Fibroblast of lung (primary cell): ENCODE measurements around the gene CCNDBP1. TPM values are rescaled to one million over a fixed set of nuclear protein-coding genes. Genes with fewer than 3 reads are reported as not detected.
"Not testable (repeated sequence)": the region's sequence is repeated elsewhere in the genome, so short reads cannot be mapped to it uniquely, and the experiment has no call there.

Experiments used
- DNase-seq, 2 donors: peaks; one replicate each; pipeline versions ENCODE4 v3.0.0 to v3.0.0-alpha.2; 2010; ENCODE audit warnings: low read depth in 2 of 2
- H2AFZ ChIP-seq: 2 replicates; pipeline ENCODE4 v1.5.1; 2012; ENCODE audit warnings: low read length, control low read depth, inconsistent platforms
- H3K27ac ChIP-seq: 2 replicates; pipeline ENCODE4 v1.5.1; 2011; ENCODE audit warnings: low read length, control low read depth; ENCODE audit not compliant: insufficient read depth
- H3K27me3 ChIP-seq: 2 replicates; pipeline ENCODE4 v1.5.1; 2011; ENCODE audit warnings: mild to moderate bottlenecking, low read length; ENCODE audit not compliant: control insufficient read depth, insufficient read depth
- H3K36me3 ChIP-seq: 2 replicates; pipeline ENCODE4 v1.5.1; 2011; ENCODE audit warnings: low read length; ENCODE audit not compliant: control insufficient read depth, insufficient read depth
- H3K4me1 ChIP-seq: 2 replicates; pipeline ENCODE4 v1.5.1; 2011; ENCODE audit warnings: low read length; ENCODE audit not compliant: control insufficient read depth, insufficient read depth; ENCODE audit errors: extremely low read depth
- H3K4me2 ChIP-seq: 2 replicates; pipeline ENCODE4 v1.5.1; 2011; ENCODE audit warnings: low read length, control low read depth; ENCODE audit not compliant: insufficient read depth; ENCODE audit errors: extremely low read depth
- H3K4me3 ChIP-seq, 4 experiments: fragments of 200-600 bp in 1 of 4; sonication (generic) in 1 of 4; replicated peaks in 1 of 4; 2 replicates each; pipeline ENCODE4 v1.5.1; 2011 to 2016; ENCODE audit warnings: low read length in 4 of 4, low read depth in 3 of 4, mild to moderate bottlenecking in 3 of 4, control low read depth in 2 of 4, inconsistent platforms in 1 of 4, mixed read lengths in 1 of 4; ENCODE audit not compliant: insufficient read depth in 1 of 4; ENCODE audit errors: control extremely low read depth in 1 of 4
- H3K79me2 ChIP-seq: 2 replicates; pipeline ENCODE4 v1.5.1; 2012; ENCODE audit warnings: mild to moderate bottlenecking, low read length, inconsistent platforms; ENCODE audit not compliant: control insufficient read depth, insufficient read depth
- H3K9ac ChIP-seq: 2 replicates; pipeline ENCODE4 v1.5.1; 2011; ENCODE audit warnings: mild to moderate bottlenecking, low read length, control low read depth; ENCODE audit not compliant: insufficient read depth
- H3K9me3 ChIP-seq: 2 replicates; pipeline ENCODE4 v1.5.1; 2012; ENCODE audit warnings: low read depth, low read length; ENCODE audit not compliant: control insufficient read depth, insufficient read depth
- H4K20me1 ChIP-seq: 2 replicates; pipeline ENCODE4 v1.5.1; 2011; ENCODE audit warnings: low read length; ENCODE audit not compliant: control insufficient read depth, insufficient read depth; ENCODE audit errors: extremely low read depth
- CTCF ChIP-seq, 2 donors: IDR thresholded peaks in 1 of 2; conservative IDR thresholded peaks in 1 of 2; 1 replicate in 1 of 2; 2 replicates in 1 of 2; pipeline ENCODE4 v1.5.1; 2011 to 2012; ENCODE audit warnings: low read length in 2 of 2, control low read depth in 1 of 2, inconsistent platforms in 1 of 2, low read depth in 1 of 2, mild to moderate bottlenecking in 1 of 2
- EZH2 ChIP-seq: IDR thresholded peaks from 2 replicates; pipeline ENCODE4 v1.5.1; 2012; ENCODE audit warnings: low read length, control low read depth, mild to moderate bottlenecking; ENCODE audit errors: missing control alignments
- polyA plus RNA-seq, 2 donors: library from polyadenylated mRNA; depleted of rRNA in 1 of 2; stranded (reverse) in 1 of 2; unstranded in 1 of 2; fragments of >200 nt; gene quantifications; 2 replicates each; pipeline ENCODE4 v1.2.1, GENCODE V29; 2011 to 2012; ENCODE audit warnings: missing spikeins in 1 of 2
- total RNA-seq: library from RNA; depleted of rRNA; stranded (reverse); fragments of >200 nt; gene quantifications from 2 replicates; pipeline ENCODE4 v1.2.1, GENCODE V29; 2014

Gene CCNDBP1
- total and polyA plus RNA-seq, 2 donors (not counting 1 experiment from before 2014, with no cell fraction given): 78.4 to 101 TPM

DNA sequence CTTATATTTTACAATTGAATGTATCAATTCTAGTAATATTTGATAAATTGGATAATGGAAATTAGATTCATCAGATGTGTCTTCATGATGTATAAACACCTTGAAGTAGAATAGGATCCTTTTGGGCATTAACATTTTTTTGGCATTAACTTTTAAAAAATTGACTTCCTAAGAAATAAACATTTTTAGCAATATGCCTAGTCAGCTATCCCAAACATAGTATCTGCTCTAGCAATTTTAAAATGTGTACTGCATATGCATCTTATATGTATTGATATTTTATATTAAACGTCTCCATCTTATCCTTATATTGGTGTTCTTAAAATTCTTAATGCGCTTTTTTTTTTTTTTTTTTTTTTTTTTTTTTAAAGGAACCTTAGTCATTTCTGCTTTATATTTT, 8.5 kb downstream of the CCNDBP1 start:
- peaks cover 21% of the 10 kb centered on the region for H3K36me3 ChIP-seq
- H3K4me2 ChIP-seq: no peak overlapping the region
- H4K20me1 ChIP-seq: no peaks in the 10 kb centered on the region
- H3K79me2 ChIP-seq: no peaks in the 10 kb centered on the region
- no peak overlapping the region for H3K4me3 ChIP-seq
- no peak overlapping the region for H2AFZ ChIP-seq
- DNase-seq: no peak
- no peaks in the 10 kb centered on the region for H3K9me3 ChIP-seq
- H3K9ac ChIP-seq: no peak overlapping the region
- TF ChIP-seq CTCF (conservative IDR thresholded peaks at IDR 0.05 in 1 of 2, IDR thresholded peaks at IDR 0.05 in 1 of 2; ENCODE audit: low read depth in 1 of 2, low read length in 2 of 2) (no peak), EZH2 (no peak)
- peaks cover 2% of the 10 kb centered on the region for H3K4me1 ChIP-seq
- H3K27me3 ChIP-seq: no peaks in the 10 kb centered on the region
- no peak overlapping the region for H3K27ac ChIP-seq

DNA sequence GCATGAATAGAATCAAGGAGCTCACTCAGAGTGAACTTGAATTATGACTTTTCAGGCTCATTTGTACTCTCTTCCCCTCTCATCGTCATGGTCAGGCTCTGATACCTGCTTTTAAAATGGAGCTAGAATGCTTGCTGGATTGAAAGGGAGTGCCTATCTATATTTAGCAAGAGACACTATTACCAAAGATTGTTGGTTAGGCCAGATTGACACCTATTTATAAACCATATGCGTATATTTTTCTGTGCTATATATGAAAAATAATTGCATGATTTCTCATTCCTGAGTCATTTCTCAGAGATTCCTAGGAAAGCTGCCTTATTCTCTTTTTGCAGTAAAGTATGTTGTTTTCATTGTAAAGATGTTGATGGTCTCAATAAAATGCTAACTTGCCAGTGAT, 9.6 kb downstream of the CCNDBP1 start:
- H3K9ac ChIP-seq: no peak overlapping the region
- H2AFZ ChIP-seq: no peak overlapping the region
- H3K9me3 ChIP-seq: no peaks in the 10 kb centered on the region
- no peaks in the 10 kb centered on the region for H4K20me1 ChIP-seq
- H3K4me2 ChIP-seq: no peak overlapping the region
- no peaks in the 10 kb centered on the region for H3K27me3 ChIP-seq
- H3K79me2 ChIP-seq: no peaks in the 10 kb centered on the region
- no peak overlapping the region for H3K4me3 ChIP-seq
- H3K36me3 ChIP-seq: peaks cover 16% of the 10 kb centered on the region
- TF ChIP-seq EZH2 (no peak), CTCF (conservative IDR thresholded peaks at IDR 0.05 in 1 of 2, IDR thresholded peaks at IDR 0.05 in 1 of 2; ENCODE audit: low read depth in 1 of 2, low read length in 2 of 2) (no peak)
- H3K27ac ChIP-seq: no peak overlapping the region
- no peak for DNase-seq
- H3K4me1 ChIP-seq: peaks cover 2% of the 10 kb centered on the region

DNA sequence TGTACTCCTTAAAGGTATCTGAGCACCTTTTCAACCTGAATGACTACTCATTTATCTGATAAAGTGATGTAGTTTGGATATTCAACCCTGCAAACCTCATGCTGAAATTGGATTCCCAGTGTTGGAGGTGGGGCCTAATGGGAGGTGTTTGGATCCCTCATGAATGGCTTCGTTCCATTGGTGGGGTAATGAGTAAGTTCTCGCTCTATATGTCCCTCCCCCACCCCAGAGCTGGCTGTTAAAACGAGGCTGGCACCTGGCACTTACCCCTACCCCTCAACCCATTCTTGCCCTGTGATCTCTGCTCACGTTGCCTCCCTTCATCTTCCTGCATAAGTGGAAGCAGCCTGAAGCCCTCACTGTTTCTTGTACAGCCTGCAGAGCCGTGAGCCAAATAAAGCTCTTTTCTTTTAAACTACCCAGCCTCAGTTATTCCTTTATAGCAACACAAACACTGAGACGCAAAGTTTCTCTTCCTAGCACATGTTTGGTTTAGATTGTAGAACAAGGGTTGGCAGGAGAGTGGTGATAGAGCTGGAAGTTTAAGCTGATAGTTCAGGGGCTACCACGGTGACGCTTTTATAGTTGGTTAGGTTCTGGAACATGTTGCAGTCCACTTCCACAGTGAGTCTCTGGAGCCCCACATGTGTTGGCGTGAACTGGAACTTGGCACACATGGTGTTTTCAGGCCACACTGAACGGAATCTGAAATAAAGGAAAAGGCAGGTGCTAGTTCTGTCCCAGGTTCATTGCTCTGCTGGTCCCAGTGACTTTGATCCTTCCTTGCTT, 11.8 kb downstream of the CCNDBP1 start:
- no peaks in the 10 kb centered on the region for H3K79me2 ChIP-seq

GRCh38 chr15:43197773-43198172, 12.6 kb downstream of the CCNDBP1 start:
- H3K27ac ChIP-seq, H3K9me3 ChIP-seq, DNase-seq, H2AFZ ChIP-seq, H3K36me3 ChIP-seq, H3K9ac ChIP-seq, H3K4me2 ChIP-seq, H3K79me2 ChIP-seq, H4K20me1 ChIP-seq, H3K4me1 ChIP-seq, H3K27me3 ChIP-seq, H3K4me3 ChIP-seq: not testable (repeated sequence)

More for the DNA sequence above, 11.8 kb downstream of the CCNDBP1 start:
- no peak for DNase-seq
- H4K20me1 ChIP-seq: no peaks in the 10 kb centered on the region
- H3K36me3 ChIP-seq: peaks cover 8% of the 10 kb centered on the region
- H3K4me3 ChIP-seq: no peak overlapping the region
- H3K9ac ChIP-seq: no peak overlapping the region
- TF ChIP-seq CTCF (conservative IDR thresholded peaks at IDR 0.05 in 1 of 2, IDR thresholded peaks at IDR 0.05 in 1 of 2; ENCODE audit: low read depth in 1 of 2, low read length in 2 of 2) (no peak), EZH2 (no peak)
- no peak overlapping the region for H3K4me2 ChIP-seq
- H2AFZ ChIP-seq: no peak overlapping the region
- peaks cover 2% of the 10 kb centered on the region for H3K4me1 ChIP-seq
- H3K9me3 ChIP-seq: no peaks in the 10 kb centered on the region
- H3K27ac ChIP-seq: no peak overlapping the region
- H3K27me3 ChIP-seq: no peaks in the 10 kb centered on the region
